HCT116 (cell line): ENCODE results near the gene NPSR1. TPM values are rescaled to one million over a fixed set of nuclear protein-coding genes. Genes with fewer than 3 reads are reported as not detected.

Experiments
- ATAC-seq: fragments of 200-7000 bp; cut with Tn5 transposase; 2 replicates; pipeline ENCODE4 v1.9.1; 2020; ENCODE audit warnings: mild to moderate bottlenecking, moderate library complexity
- BruUV-seq: library from RNA; stranded (reverse); fragments of 400-500 nt; replicated peaks from 2 replicates; lab custom pipeline; 2021; lab: Mats Ljungman, UMichigan
- CTCF ChIA-PET: fragments of 300-600 bp; sonication (Branson Sonifier 250); formaldehyde crosslinking; loops from one replicate; lab custom pipeline; 2021; ENCODE audit warnings: antibody characterized with exemption; lab: Charles Lee
- POLR2A ChIA-PET: fragments of 300-600, 350-600 bp; sonication (Branson Sonifier 250); formaldehyde crosslinking; loops from one replicate; lab custom pipeline; 2021; ENCODE audit warnings: antibody characterized with exemption; lab: Charles Lee
- RAD21 ChIA-PET, 2 experiments: fragments of 300-600 bp; sonication (Branson Sonifier 250); formaldehyde crosslinking; loops; one replicate each; lab custom pipeline; 2023; ENCODE audit warnings: low total read pairs in 2 of 2; ENCODE audit not compliant: uncharacterized antibody in 2 of 2, unreplicated experiment in 2 of 2, low non-redundant PET in 1 of 2; lab: Charles Lee
- DNase-seq: peaks from one replicate; pipeline ENCODE4 v3.0.0-alpha.2; 2010; ENCODE audit warnings: low read depth, low spot score
- H2AFZ ChIP-seq: fragments of 200-600 bp; shearing (Covaris generic), sonication (generic); 2 replicates; pipeline ENCODE4 v1.6.1; 2017; ENCODE audit warnings: low read depth, mixed run types, mixed read lengths, antibody characterized with exemption, low read length; ENCODE audit not compliant: poor library complexity, severe bottlenecking
- H3K27ac ChIP-seq: 2 replicates; pipeline ENCODE4 v1.5.1; 2012; ENCODE audit warnings: low read depth, low read length
- H3K27me3 ChIP-seq: fragments of 200-600 bp; sonication (generic); 2 replicates; pipeline ENCODE4 v1.6.1; 2016; ENCODE audit warnings: mixed run types, low read length, mixed read lengths; ENCODE audit not compliant: insufficient read depth
- H3K36me3 ChIP-seq, 2 experiments: fragments of 200-500 bp in 1 of 2; fragments of 200-600 bp in 1 of 2; sonication (Bioruptor generic) in 1 of 2; sonication (generic) in 1 of 2; 2 replicates each; pipeline versions ENCODE4 v1.5.1 to v1.6.1; 2014 to 2016; ENCODE audit warnings: low read length in 2 of 2, inconsistent platforms in 1 of 2, mixed read lengths in 1 of 2, mixed run types in 1 of 2; ENCODE audit not compliant: insufficient read depth in 2 of 2, control insufficient read depth in 1 of 2
- H3K4me1 ChIP-seq, 2 experiments: fragments of 200-600 bp in 1 of 2; sonication (generic) in 1 of 2; 2 replicates each; pipeline versions ENCODE4 v1.5.1 to v1.6.1; 2012 to 2017; ENCODE audit warnings: low read length in 2 of 2, inconsistent platforms in 1 of 2, mild to moderate bottlenecking in 1 of 2, mixed read lengths in 1 of 2, mixed run types in 1 of 2, moderate library complexity in 1 of 2; ENCODE audit not compliant: insufficient read depth in 2 of 2, control insufficient read depth in 1 of 2
- H3K4me2 ChIP-seq: fragments of 200-600 bp; sonication (generic); 2 replicates; pipeline ENCODE4 v1.6.1; 2017; ENCODE audit warnings: mixed run types, low read length, mixed read lengths
- H3K4me3 ChIP-seq, 2 experiments: fragments of 200-600 bp in 1 of 2; sonication (generic) in 1 of 2; replicated peaks in 1 of 2; 2 replicates each; pipeline ENCODE4 v1.5.1; 2011 to 2016; ENCODE audit warnings: low read length in 2 of 2, control low read depth in 1 of 2, low read depth in 1 of 2, mild to moderate bottlenecking in 1 of 2, mixed read lengths in 1 of 2, mixed run types in 1 of 2
- H3K79me2 ChIP-seq: fragments of 200-600 bp; sonication (generic); 2 replicates; pipeline ENCODE4 v1.6.1; 2017; ENCODE audit warnings: mild to moderate bottlenecking, mixed run types, low read length, moderate library complexity, mixed read lengths; ENCODE audit not compliant: insufficient read depth
- H3K9ac ChIP-seq: fragments of 200-600 bp; sonication (generic); 2 replicates; pipeline ENCODE4 v1.6.1; 2016; ENCODE audit warnings: low read length, mixed read lengths
- H3K9me2 ChIP-seq: fragments of 200-600 bp; sonication (generic), shearing (Covaris generic); 2 replicates; pipeline ENCODE4 v1.6.1; 2017; ENCODE audit warnings: mixed run types, mild to moderate bottlenecking, moderate library complexity; ENCODE audit not compliant: insufficient read depth
- H3K9me3 ChIP-seq, 2 experiments: fragments of 200-500 bp in 1 of 2; fragments of 200-600 bp in 1 of 2; sonication (Bioruptor generic) in 1 of 2; sonication (generic) in 1 of 2; 2 replicates each; pipeline ENCODE4 v1.6.1; 2014 to 2017; ENCODE audit warnings: low read length in 2 of 2, mixed read lengths in 2 of 2, inconsistent platforms in 1 of 2, low read depth in 1 of 2, mild to moderate bottlenecking in 1 of 2, mixed run types in 1 of 2, moderate library complexity in 1 of 2; ENCODE audit not compliant: control insufficient read depth in 1 of 2, insufficient read depth in 1 of 2
- H4K20me1 ChIP-seq: fragments of 200-600 bp; sonication (generic), shearing (Covaris generic); 2 replicates; pipeline ENCODE4 v1.6.1; 2017; ENCODE audit warnings: mixed run types, mild to moderate bottlenecking, moderate library complexity; ENCODE audit not compliant: insufficient read depth
- POLR2A ChIP-seq: IDR thresholded peaks from 2 replicates; pipeline ENCODE4 v1.7.0; 2011; ENCODE audit warnings: borderline replicate concordance; ENCODE audit not compliant: insufficient read depth, insufficient read length; ENCODE audit errors: extremely low read depth
- ZFX ChIP-seq: fragments of 450-650 bp; IDR thresholded peaks from 2 replicates; pipeline ENCODE4 v1.6.1; 2017
- intact Hi-C: fragments of 100-400 bp; cut with micrococcal nuclease; formaldehyde crosslinking; loops from 2 replicates; pipeline ENCODE4 v1.10.0; 2022
- total RNA-seq: library from RNA; stranded (reverse); gene quantifications from one replicate; pipeline ENCODE4 v1.2.1, GENCODE V29; 2021; ENCODE audit not compliant: unreplicated experiment
- TF ChIP-seq, protein P1 (sequence below): IDR thresholded peaks from 2 replicates; pipeline ENCODE4 v1.6.1; 2012; ENCODE audit warnings: low read depth
- TF ChIP-seq, protein P2 (sequence below): IDR thresholded peaks from 2 replicates; pipeline ENCODE4 v1.6.1; 2012
- TF ChIP-seq, protein P3 (sequence below): IDR thresholded peaks from 2 replicates; pipeline ENCODE4 v1.6.1; 2011; ENCODE audit warnings: mild to moderate bottlenecking, low read length, moderate library complexity; ENCODE audit not compliant: insufficient replicate concordance; ENCODE audit errors: extremely low read depth
- TF ChIP-seq, protein P4 (sequence below), 3 experiments: fragments of 200-600 bp in 1 of 3; sonication (generic) in 1 of 3; IDR thresholded peaks in 2 of 3; conservative IDR thresholded peaks in 1 of 3; 2 replicates each; pipeline ENCODE4 v1.5.1; 2012 to 2017; ENCODE audit warnings: low read depth in 2 of 3, low read length in 2 of 3, antibody characterized with exemption in 1 of 3, borderline replicate concordance in 1 of 3, control low read depth in 1 of 3, mild to moderate bottlenecking in 1 of 3, mixed read lengths in 1 of 3, mixed run types in 1 of 3, moderate library complexity in 1 of 3; ENCODE audit not compliant: insufficient read depth in 1 of 3

NPSR1 gene
- total RNA-seq, 1 experiment from 2014 or later, result not detected

DNA sequence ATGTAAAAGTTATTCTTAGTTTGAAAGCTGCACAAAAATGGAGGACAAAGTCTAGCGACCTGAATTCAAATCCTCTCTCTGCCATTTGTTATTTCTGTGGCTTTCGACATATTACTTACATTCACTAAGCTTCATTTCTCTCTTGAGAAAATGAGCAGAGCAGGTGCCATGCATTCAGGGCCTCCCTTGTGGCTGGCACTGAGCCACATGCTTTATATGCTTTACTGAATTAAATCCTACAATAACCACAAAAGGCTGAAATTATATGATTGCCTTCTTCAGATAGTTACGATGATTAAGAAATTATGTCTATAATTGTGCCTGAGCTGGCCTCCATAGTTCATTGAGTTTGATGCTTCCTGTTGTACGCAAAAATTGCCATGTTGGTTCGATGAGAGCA, 98.7 kb downstream of the NPSR1 start (continued):
- TF ChIP-seq, protein P1, sequence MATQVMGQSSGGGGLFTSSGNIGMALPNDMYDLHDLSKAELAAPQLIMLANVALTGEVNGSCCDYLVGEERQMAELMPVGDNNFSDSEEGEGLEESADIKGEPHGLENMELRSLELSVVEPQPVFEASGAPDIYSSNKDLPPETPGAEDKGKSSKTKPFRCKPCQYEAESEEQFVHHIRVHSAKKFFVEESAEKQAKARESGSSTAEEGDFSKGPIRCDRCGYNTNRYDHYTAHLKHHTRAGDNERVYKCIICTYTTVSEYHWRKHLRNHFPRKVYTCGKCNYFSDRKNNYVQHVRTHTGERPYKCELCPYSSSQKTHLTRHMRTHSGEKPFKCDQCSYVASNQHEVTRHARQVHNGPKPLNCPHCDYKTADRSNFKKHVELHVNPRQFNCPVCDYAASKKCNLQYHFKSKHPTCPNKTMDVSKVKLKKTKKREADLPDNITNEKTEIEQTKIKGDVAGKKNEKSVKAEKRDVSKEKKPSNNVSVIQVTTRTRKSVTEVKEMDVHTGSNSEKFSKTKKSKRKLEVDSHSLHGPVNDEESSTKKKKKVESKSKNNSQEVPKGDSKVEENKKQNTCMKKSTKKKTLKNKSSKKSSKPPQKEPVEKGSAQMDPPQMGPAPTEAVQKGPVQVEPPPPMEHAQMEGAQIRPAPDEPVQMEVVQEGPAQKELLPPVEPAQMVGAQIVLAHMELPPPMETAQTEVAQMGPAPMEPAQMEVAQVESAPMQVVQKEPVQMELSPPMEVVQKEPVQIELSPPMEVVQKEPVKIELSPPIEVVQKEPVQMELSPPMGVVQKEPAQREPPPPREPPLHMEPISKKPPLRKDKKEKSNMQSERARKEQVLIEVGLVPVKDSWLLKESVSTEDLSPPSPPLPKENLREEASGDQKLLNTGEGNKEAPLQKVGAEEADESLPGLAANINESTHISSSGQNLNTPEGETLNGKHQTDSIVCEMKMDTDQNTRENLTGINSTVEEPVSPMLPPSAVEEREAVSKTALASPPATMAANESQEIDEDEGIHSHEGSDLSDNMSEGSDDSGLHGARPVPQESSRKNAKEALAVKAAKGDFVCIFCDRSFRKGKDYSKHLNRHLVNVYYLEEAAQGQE, result no peak
- TF ChIP-seq, protein P2, sequence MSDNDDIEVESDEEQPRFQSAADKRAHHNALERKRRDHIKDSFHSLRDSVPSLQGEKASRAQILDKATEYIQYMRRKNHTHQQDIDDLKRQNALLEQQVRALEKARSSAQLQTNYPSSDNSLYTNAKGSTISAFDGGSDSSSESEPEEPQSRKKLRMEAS, result no peak
- TF ChIP-seq ZFX, result no peak

DNA sequence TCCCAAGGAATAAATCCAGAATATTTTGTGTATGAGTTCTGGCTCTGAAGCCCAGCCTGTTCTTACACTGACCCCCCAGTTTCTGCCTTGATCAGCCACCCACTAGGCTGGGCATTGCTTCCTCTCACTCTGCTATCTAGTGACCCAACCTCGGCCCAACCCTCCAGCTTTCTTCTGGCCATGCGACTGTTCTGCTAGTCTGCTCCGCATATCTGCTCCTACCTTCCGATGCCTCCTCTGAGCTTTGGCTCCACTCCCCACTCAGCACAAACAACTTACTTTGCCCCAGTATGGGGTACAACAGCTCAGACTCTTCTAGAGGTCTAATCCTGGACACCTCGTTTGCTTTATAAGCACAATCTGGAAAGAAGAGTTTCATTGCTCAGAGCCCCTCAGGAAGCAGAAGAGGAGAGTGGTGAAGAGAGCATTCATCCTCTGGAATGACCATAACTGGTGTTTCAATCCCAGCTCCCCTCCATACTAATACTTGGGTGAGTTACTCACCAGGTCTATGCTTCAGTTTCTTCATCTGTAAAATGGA, 99.6 kb downstream of the NPSR1 start:
- Histone ChIP-seq H3K9ac (no peak overlapping the region), H3K4me3 (no peak overlapping the region), H3K36me3 (no peaks in the 10 kb centered on the region), H3K4me1 (peaks cover 0 to 7% of the 10 kb centered on the region in 2 experiments; a peak in 1 of 4 replicates), H2AFZ (no peak overlapping the region), H3K9me3 (no peaks in the 10 kb centered on the region), H3K27me3 (no peaks in the 10 kb centered on the region), H3K4me2 (no peak overlapping the region), H3K79me2 (no peaks in the 10 kb centered on the region), H4K20me1 (no peaks in the 10 kb centered on the region), H3K27ac (no peak overlapping the region), H3K9me2 (no peaks in the 10 kb centered on the region)
- ChIA-PET CTCF (no interaction called here), RAD21 (no interaction called here), POLR2A (no interaction called here)
- intact Hi-C loops, result loop anchor here (2.0 kb wide), 1 partner anchor 159 kb away; no protein-coding TSS in a partner anchor
- TF ChIP-seq, protein P3, sequence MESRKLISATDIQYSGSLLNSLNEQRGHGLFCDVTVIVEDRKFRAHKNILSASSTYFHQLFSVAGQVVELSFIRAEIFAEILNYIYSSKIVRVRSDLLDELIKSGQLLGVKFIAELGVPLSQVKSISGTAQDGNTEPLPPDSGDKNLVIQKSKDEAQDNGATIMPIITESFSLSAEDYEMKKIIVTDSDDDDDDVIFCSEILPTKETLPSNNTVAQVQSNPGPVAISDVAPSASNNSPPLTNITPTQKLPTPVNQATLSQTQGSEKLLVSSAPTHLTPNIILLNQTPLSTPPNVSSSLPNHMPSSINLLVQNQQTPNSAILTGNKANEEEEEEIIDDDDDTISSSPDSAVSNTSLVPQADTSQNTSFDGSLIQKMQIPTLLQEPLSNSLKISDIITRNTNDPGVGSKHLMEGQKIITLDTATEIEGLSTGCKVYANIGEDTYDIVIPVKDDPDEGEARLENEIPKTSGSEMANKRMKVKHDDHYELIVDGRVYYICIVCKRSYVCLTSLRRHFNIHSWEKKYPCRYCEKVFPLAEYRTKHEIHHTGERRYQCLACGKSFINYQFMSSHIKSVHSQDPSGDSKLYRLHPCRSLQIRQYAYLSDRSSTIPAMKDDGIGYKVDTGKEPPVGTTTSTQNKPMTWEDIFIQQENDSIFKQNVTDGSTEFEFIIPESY, result no peak
- no peak for TF ChIP-seq POLR2A
- TF ChIP-seq ZFX, result no peak
- TF ChIP-seq, protein P4, sequence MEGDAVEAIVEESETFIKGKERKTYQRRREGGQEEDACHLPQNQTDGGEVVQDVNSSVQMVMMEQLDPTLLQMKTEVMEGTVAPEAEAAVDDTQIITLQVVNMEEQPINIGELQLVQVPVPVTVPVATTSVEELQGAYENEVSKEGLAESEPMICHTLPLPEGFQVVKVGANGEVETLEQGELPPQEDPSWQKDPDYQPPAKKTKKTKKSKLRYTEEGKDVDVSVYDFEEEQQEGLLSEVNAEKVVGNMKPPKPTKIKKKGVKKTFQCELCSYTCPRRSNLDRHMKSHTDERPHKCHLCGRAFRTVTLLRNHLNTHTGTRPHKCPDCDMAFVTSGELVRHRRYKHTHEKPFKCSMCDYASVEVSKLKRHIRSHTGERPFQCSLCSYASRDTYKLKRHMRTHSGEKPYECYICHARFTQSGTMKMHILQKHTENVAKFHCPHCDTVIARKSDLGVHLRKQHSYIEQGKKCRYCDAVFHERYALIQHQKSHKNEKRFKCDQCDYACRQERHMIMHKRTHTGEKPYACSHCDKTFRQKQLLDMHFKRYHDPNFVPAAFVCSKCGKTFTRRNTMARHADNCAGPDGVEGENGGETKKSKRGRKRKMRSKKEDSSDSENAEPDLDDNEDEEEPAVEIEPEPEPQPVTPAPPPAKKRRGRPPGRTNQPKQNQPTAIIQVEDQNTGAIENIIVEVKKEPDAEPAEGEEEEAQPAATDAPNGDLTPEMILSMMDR (IDR thresholded peaks at IDR 0.05 in 2 of 3, conservative IDR thresholded peaks at IDR 0.05 in 1 of 3; ENCODE audit: borderline replicate concordance in 1 of 3, insufficient read depth in 1 of 3, low read depth in 2 of 3, low read length in 2 of 3), result no peak
- no TSS peak for BruUV-seq
- ATAC-seq, result no peak
- DNase-seq, result no peak
